GM19351 (cell line): ENCODE data around the gene MSI2.
"Not testable (repeated sequence)": the region's sequence is repeated elsewhere in the genome, so short reads cannot be mapped to it uniquely, and the experiment has no call there.

Experiments used
- ATAC-seq: cut with Tn5 transposase; IDR thresholded peaks from one replicate; pipeline ENCODE4 v1.9.1; 2021; ENCODE audit warnings: mild to moderate bottlenecking, moderate library complexity; ENCODE audit not compliant: unreplicated experiment

Gene MSI2

GRCh38 chr17:57255776-57256681 lies at the start of gene MSI2:
Gene MSI2 (plus strand): TSS chr17:57256523. CDS start chr17:57256743, 220 bp downstream.
- ATAC-seq = peak; percentile 64

- no peak for ATAC-seq
Measured at GRCh38 chr17:57206928-57207327, 49.4 kb upstream of the MSI2 start.

DNA sequence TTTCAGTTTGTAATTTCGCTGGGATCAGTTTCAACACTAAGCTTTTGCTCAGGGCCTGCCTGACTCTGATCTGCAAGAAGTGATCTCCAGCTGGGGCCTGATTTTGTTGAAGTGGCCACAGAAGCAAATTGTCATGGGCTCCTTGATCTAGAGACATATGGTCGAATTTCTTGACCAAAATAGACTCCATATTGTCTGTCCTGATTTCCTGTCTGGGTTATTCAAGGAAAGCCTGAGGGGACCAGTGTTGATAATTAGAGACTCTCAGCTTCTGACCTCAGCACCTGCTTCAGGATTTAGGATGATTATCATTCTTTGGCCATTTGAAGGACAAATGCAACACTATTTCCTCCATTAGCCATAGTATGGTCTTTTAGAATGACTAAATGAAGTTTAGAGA lies 48.9 kb upstream of the MSI2 start:
- no peak for ATAC-seq

DNA sequence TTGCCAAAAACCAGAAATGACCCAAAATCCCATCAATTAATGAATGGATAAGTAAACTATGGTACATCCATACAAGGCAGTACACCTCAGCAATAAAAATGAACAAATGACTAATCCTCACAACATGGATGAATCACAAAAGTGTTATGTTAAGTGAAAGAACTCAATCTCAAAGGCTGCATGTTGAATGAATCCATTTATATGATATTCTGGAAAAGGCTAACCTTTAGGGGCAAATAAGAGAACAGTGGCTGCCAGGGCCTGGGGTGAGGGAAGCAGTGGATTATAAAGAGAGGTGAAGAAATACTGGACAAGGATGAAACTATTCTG lies 46.1 kb upstream of the MSI2 start:
- no peak for ATAC-seq

DNA sequence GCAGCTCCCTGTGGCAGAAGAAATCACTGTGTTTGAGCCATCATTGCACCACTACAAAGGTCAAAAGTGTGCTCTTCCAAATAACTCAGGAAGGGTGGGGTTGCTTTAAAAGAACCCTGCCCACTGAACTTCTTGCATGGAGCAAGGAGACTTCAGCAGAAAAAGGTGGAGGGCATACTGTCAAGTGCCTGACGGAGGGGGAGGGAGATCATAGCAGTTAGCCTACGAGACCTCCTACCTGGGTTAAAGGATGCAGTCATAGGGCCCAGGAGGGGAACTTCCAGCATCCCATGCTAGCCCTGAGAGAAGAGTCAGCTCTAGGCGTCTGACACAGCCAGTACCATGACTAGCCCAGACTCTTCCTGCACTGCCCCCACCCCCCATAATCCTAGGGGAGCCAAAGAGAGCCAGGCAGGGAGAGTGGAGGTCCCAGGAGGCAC lies 45.3 kb upstream of the MSI2 start:
- ATAC-seq = no peak

GRCh38 chr17:57211543-57211942 lies 44.8 kb upstream of the MSI2 start:
- ATAC-seq = no peak

GRCh38 chr17:57213180-57213825 lies 43.0 kb upstream of the MSI2 start:
- ATAC-seq = no peak

DNA sequence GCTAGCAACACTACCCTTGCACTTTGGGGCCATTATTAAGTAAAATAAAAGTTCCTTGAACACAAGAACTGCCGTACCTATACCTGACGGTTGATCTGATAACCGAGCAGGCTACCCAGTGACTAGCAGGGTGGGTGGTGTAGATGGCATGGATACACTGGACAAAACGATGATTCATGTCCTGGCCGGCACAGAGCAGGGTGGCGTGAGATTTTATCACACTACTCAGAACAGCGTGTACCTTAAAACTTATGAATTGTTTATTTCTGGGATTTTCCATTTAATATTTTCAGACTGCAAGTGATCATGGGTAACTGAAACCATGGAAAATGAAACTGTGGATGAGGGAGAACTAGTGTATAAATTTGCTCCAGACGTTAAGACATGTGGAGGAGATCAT lies 41.0 kb upstream of the MSI2 start:
- ATAC-seq = no peak

GRCh38 chr17:57221366-57222350 lies 34.7 kb upstream of the MSI2 start:
- ATAC-seq = no peak

DNA sequence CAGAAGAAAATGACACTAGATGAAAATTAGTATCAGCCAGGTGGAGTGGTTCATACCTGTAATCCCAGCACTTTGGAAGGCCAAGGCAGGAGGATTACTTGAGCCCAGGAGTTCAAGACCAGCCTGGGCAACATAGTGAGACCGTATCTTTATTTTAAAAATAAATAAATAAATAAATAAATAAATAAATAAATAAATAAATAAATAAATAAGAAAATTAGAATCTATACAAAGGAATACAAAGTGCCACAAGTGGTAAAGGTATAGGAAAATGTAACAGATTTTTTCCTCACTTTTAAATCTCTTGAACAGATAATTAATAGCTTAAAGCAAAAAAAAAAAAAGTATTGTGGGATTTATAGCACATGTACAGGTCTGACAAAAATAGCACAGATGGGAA lies 33.9 kb upstream of the MSI2 start:
- not testable (repeated sequence) for ATAC-seq

DNA sequence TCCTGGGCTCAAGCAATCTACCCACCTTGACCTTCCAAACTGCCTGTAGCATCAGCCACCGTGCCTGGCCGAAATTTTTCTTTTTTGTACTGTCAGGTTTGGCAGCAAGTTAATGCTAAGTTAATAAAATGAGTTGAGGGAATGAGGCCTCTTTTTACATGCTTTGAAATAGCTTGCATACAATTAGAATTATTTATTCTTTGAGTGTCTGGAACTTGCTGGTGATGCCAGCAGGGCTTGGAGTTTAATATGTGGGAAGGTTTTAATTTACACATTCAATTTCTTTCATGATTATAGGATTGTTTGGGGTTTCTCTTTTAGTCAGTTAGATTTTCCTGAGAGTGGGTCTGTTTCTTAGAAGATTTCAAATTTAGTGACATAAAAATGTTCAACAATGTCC lies 31.2 kb upstream of the MSI2 start:
- ATAC-seq = no peak

- ATAC-seq = no peak
Measured at GRCh38 chr17:57226793-57227192, 29.5 kb upstream of the MSI2 start.

- ATAC-seq = no peak
Measured at GRCh38 chr17:57228911-57229310, 27.4 kb upstream of the MSI2 start.

- no peak for ATAC-seq
Measured at GRCh38 chr17:57234061-57234738, 22.1 kb upstream of the MSI2 start.

DNA sequence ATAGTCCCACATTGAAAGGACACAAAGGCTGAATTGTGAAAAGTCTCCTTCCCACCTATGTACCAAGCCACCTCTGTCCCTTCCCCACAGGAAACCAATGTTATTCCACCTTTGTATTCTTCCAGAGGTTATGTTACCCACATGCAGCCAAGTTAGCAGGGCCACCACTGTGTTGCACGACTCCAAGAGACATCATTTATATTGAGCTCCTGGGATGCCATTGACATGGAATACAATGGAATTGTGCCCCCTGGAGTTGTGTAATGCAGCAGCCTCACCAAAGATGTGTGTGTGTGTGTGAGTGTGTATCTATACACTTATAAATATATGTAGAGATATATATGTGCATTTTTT lies 21.6 kb upstream of the MSI2 start:
- ATAC-seq = no peak

GRCh38 chr17:57235124-57235523 lies 21.2 kb upstream of the MSI2 start:
- no peak for ATAC-seq

GRCh38 chr17:57236686-57237299 lies 19.5 kb upstream of the MSI2 start:
- no peak for ATAC-seq

GRCh38 chr17:57240648-57241047 lies 15.7 kb upstream of the MSI2 start:
- ATAC-seq = no peak

DNA sequence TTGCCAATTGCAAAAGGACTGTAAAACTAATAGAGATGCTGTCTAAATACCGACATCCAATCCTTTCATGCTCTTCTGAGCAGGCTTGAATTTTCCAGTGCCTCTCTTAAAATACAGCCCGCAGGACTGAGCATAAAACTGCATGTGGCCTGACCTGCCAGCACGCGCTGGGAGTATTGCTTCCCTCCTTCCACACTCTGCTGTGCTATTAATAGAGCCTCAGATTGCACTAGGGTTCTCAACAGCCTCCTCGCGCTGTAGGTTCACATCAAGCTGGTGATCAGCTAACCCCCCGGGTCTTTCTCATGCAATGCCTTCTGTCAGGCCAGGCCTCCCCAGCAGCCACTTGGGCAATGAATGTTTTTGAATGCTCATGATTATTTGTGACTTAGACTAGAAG lies 14.2 kb upstream of the MSI2 start:
- no peak for ATAC-seq

GRCh38 chr17:57243171-57243622 lies 13.1 kb upstream of the MSI2 start:
- ATAC-seq = peak; percentile 50
